ENCODE data around the gene SLC35B1. TPM values are rescaled to one million over a fixed set of nuclear protein-coding genes. Genes with fewer than 3 reads are reported as not detected.

SLC35B1 gene
- total RNA-seq, 1 experiment from 2014 or later = 44.7 TPM

- Histone ChIP-seq H3K9me2 (ENCODE audit: insufficient read depth) (no peaks in the 10 kb centered on the region), H4K20me1 (ENCODE audit: insufficient read depth) (peaks cover 70% of the 10 kb centered on the region), H3K9me3 (ENCODE audit: insufficient read depth, low read depth) (no peaks in the 10 kb centered on the region), H3K79me2 (ENCODE audit: low read depth) (peaks cover 76% of the 10 kb centered on the region), H3K4me3 (no peak overlapping the region), H2AFZ (no peak overlapping the region), H3K27me3 (ENCODE audit: insufficient read depth, low read depth) (no peaks in the 10 kb centered on the region), H3F3A (ENCODE audit: insufficient read depth, low read depth) (no peaks in the 10 kb centered on the region), H3K36me3 (ENCODE audit: low read depth) (peaks cover 4% of the 10 kb centered on the region; the same call in 1 of the 2 replicates), H3K4me1 (replicated peaks; ENCODE audit: insufficient read depth) (no peaks in the 10 kb centered on the region), H3K4me2 (no peak overlapping the region), H3K27ac (no peak overlapping the region)
- ChIA-PET CTCF (no interaction called here), POLR2A (ENCODE audit: unreplicated experiment) (no interaction called here)
- TF ChIP-seq EZH2 (IDR thresholded peaks at IDR 0.05; ENCODE audit: low read depth) (no peak), CTCF (conservative IDR thresholded peaks at IDR 0.05) (no peak)
- no peak for DNase-seq
- no TSS peak for BruUV-seq (replicated peaks)
- intact Hi-C loops (cut with micrococcal nuclease; ENCODE audit: unreplicated experiment) = no loop called here
These were observed 39.9 kb downstream of the SLC35B1 start for GRCh38 chr17:49667854-49668253.

GRCh38 chr17:49664706-49665211 is 43.0 kb downstream of the SLC35B1 start:
- no TSS peak for BruUV-seq (replicated peaks)
- ChIA-PET POLR2A (ENCODE audit: unreplicated experiment) (no interaction called here), CTCF (no interaction called here)
- Histone ChIP-seq H3K27ac (no peak overlapping the region), H3K4me3 (no peak overlapping the region), H3K79me2 (ENCODE audit: low read depth) (peaks cover 71% of the 10 kb centered on the region), H4K20me1 (ENCODE audit: insufficient read depth) (peaks cover 51% of the 10 kb centered on the region), H3K4me2 (no peak overlapping the region), H3K27me3 (ENCODE audit: insufficient read depth, low read depth) (no peaks in the 10 kb centered on the region), H3K4me1 (replicated peaks; ENCODE audit: insufficient read depth) (no peaks in the 10 kb centered on the region), H2AFZ (no peak overlapping the region), H3K9me2 (ENCODE audit: insufficient read depth) (no peaks in the 10 kb centered on the region), H3F3A (ENCODE audit: insufficient read depth, low read depth) (peaks cover 3% of the 10 kb centered on the region; the same call in 1 of the 2 replicates), H3K36me3 (ENCODE audit: low read depth) (no peaks in the 10 kb centered on the region; the same call in 1 of the 2 replicates), H3K9me3 (ENCODE audit: insufficient read depth, low read depth) (no peaks in the 10 kb centered on the region)
- intact Hi-C loops (cut with micrococcal nuclease; ENCODE audit: unreplicated experiment) = no loop called here
- no peak for DNase-seq
- no peak for TF ChIP-seq EZH2 (IDR thresholded peaks at IDR 0.05; ENCODE audit: low read depth)
- no peak for TF ChIP-seq CTCF (conservative IDR thresholded peaks at IDR 0.05)

- CTCF ChIA-PET = no interaction called here
- H3K27ac ChIP-seq = no peak overlapping the region
- peaks cover 49% of the 10 kb centered on the region for H3K79me2 ChIP-seq (ENCODE audit: low read depth)
- POLR2A ChIA-PET (ENCODE audit: unreplicated experiment) = no interaction called here
- H2AFZ ChIP-seq = no peak overlapping the region
- H3K36me3 ChIP-seq (ENCODE audit: low read depth) = no peaks in the 10 kb centered on the region; the same call in 1 of the 2 replicates
- no peaks in the 10 kb centered on the region for H3K4me1 ChIP-seq (replicated peaks; ENCODE audit: insufficient read depth)
- TF ChIP-seq EZH2 (IDR thresholded peaks at IDR 0.05; ENCODE audit: low read depth) = no peak
- no peak for TF ChIP-seq CTCF (conservative IDR thresholded peaks at IDR 0.05)
- peaks cover 3% of the 10 kb centered on the region; the same call in 1 of the 2 replicates for H3F3A ChIP-seq (ENCODE audit: insufficient read depth, low read depth)
- DNase-seq = no peak
- H3K4me3 ChIP-seq = no peak overlapping the region
- intact Hi-C loops (cut with micrococcal nuclease; ENCODE audit: unreplicated experiment) = no loop called here
- no peaks in the 10 kb centered on the region for H3K27me3 ChIP-seq (ENCODE audit: insufficient read depth, low read depth)
- peaks cover 48% of the 10 kb centered on the region for H4K20me1 ChIP-seq (ENCODE audit: insufficient read depth)
- H3K4me2 ChIP-seq = no peak overlapping the region
- H3K9me3 ChIP-seq (ENCODE audit: insufficient read depth, low read depth) = no peaks in the 10 kb centered on the region
- H3K9me2 ChIP-seq (ENCODE audit: insufficient read depth) = no peaks in the 10 kb centered on the region
- BruUV-seq (replicated peaks) = no TSS peak
These were observed 47.9 kb downstream of the SLC35B1 start for GRCh38 chr17:49659661-49660382.
